Tibial artery (tissue), 4 donors: ENCODE results near the gene ZFYVE26.

Experiments used
- DNase-seq, 2 donors: peaks; one replicate each; pipeline ENCODE4 v3.0.0-alpha.2; 2019
- H3K27ac ChIP-seq, 2 donors: fragments of 200-600 bp; sonication (generic) in 1 of 2; 1 replicate in 1 of 2; 2 replicates in 1 of 2; pipeline ENCODE4 v1.5.1; 2018 to 2019; ENCODE audit warnings: mild to moderate bottlenecking in 1 of 2
- H3K27me3 ChIP-seq, 2 donors: fragments of 200-600 bp; sonication (generic) in 1 of 2; one replicate each; pipeline versions ENCODE4 v1.5.1 to v1.6.0; 2016 to 2019
- H3K36me3 ChIP-seq, 3 donors: fragments of 200-600 bp; sonication (generic) in 2 of 3; one replicate each; pipeline ENCODE4 v1.5.1; 2016 to 2019; ENCODE audit warnings: mild to moderate bottlenecking in 2 of 3
- H3K4me1 ChIP-seq, 4 donors: fragments of 200-600 bp; sonication (generic) in 2 of 4; 1 replicate in 3 of 4; 2 replicates in 1 of 4; pipeline ENCODE4 v1.5.1; 2016 to 2019
- H3K4me3 ChIP-seq, 2 donors: fragments of 200-600 bp; sonication (generic) in 1 of 2; 1 replicate in 1 of 2; 2 replicates in 1 of 2; pipeline ENCODE4 v1.5.1; 2018 to 2019; ENCODE audit warnings: mild to moderate bottlenecking in 2 of 2
- H3K9me3 ChIP-seq, 3 donors: fragments of 200-600 bp; sonication (generic) in 1 of 3; one replicate each; pipeline ENCODE4 v1.5.1; 2016 to 2019
- intact Hi-C: fragments of 100-400 bp; cut with DNase I; formaldehyde crosslinking; loops from one replicate; pipeline ENCODE4 v1.15.0; 2023; ENCODE audit warnings: low total_unique reads
- TF ChIP-seq, protein P1 (sequence below), 2 experiments: fragments of 200-600 bp in 1 of 2; fragments of 450-650 bp in 1 of 2; IDR thresholded peaks; one replicate each; pipeline ENCODE4 v1.5.1; 2017 to 2019; ENCODE audit warnings: antibody characterized with exemption in 2 of 2, mild to moderate bottlenecking in 1 of 2, moderate library complexity in 1 of 2

The ZFYVE26 gene

DNA sequence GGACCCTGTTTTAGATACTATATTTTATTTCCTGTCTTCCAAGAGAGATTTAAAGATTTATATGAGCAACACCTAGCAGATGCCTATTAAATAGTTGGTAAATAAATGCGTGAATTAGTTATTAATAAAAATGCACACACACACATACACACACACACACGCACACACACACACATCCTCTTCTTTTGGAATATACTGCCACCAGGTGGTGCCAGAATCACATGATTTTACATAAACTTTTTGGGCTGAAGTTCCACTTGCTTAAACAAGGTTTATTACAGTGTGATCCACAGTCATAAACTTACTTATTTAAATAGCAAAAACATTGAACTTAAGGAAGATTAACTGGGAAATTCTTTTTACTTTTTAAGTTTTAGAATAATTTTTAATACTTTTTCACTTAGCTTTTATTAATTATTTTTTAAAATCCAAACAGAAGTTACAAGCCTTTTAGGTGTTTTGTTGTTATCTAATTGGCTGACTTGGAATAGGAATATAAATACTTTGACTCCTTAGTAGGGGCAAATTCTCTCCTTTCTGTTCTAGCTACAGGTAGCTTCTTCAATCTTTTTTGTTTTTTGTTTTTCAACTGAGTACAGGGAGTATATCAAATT, 20.7 kb upstream of the ZFYVE26 start:
- TF ChIP-seq, protein P1, sequence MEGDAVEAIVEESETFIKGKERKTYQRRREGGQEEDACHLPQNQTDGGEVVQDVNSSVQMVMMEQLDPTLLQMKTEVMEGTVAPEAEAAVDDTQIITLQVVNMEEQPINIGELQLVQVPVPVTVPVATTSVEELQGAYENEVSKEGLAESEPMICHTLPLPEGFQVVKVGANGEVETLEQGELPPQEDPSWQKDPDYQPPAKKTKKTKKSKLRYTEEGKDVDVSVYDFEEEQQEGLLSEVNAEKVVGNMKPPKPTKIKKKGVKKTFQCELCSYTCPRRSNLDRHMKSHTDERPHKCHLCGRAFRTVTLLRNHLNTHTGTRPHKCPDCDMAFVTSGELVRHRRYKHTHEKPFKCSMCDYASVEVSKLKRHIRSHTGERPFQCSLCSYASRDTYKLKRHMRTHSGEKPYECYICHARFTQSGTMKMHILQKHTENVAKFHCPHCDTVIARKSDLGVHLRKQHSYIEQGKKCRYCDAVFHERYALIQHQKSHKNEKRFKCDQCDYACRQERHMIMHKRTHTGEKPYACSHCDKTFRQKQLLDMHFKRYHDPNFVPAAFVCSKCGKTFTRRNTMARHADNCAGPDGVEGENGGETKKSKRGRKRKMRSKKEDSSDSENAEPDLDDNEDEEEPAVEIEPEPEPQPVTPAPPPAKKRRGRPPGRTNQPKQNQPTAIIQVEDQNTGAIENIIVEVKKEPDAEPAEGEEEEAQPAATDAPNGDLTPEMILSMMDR (IDR thresholded peaks at IDR 0.05): peak; percentile 31 to 64
- Histone ChIP-seq H3K27ac (no peak overlapping the region), H3K27me3 (no peaks in the 10 kb centered on the region), H3K4me1 (no peaks in the 10 kb centered on the region), H3K9me3 (no peaks in the 10 kb centered on the region), H3K36me3 (peaks cover 0 to 13% (median 0%) of the 10 kb centered on the region in 3 donors), H3K4me3 (no peak overlapping the region)
- intact Hi-C loops: no loop called here
- peak in 1 of 2 donors; percentile 33 for DNase-seq

DNA sequence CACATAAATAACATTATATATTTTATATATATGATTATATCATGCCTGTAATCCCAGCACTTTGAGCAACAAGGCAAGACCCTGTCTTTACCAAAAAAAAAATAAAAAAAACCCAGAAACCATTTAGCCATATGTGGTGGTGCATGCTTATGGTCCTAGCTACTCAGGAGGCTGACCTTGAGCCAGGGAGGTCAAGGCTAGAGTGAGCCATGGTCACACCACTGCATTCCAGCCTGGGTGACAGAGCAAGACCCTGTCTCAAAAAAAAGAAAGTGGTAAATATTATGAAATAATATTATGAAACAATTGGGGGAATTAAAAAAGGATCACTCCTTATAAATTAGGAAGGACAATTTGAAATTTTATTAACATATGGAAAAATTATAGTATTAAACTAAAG, 19.2 kb upstream of the ZFYVE26 start:
- Histone ChIP-seq H3K4me1 (no peaks in the 10 kb centered on the region), H3K9me3 (no peaks in the 10 kb centered on the region), H3K27ac (no peak overlapping the region), H3K36me3 (peaks cover 0 to 13% (median 0%) of the 10 kb centered on the region in 3 donors), H3K4me3 (no peak overlapping the region), H3K27me3 (no peaks in the 10 kb centered on the region)
- intact Hi-C loops: no loop called here
- TF ChIP-seq, protein P1 (IDR thresholded peaks at IDR 0.05): no peak
- no peak for DNase-seq

GRCh38 chr14:67833403-67833802, 17.0 kb upstream of the ZFYVE26 start:
- no peak overlapping the region for H3K4me3 ChIP-seq
- peaks cover 0 to 13% (median 0%) of the 10 kb centered on the region in 3 donors for H3K36me3 ChIP-seq
- intact Hi-C loops: no loop called here
- H3K27ac ChIP-seq: no peak overlapping the region
- H3K27me3 ChIP-seq: no peaks in the 10 kb centered on the region
- TF ChIP-seq, protein P1 (IDR thresholded peaks at IDR 0.05): no peak
- no peaks in the 10 kb centered on the region for H3K9me3 ChIP-seq
- DNase-seq: no peak
- no peaks in the 10 kb centered on the region for H3K4me1 ChIP-seq

GRCh38 chr14:67831113-67831512, 14.7 kb upstream of the ZFYVE26 start:
- Histone ChIP-seq H3K4me3 (no peak overlapping the region), H3K4me1 (no peaks in the 10 kb centered on the region), H3K36me3 (peaks cover 0 to 27% (median 0%) of the 10 kb centered on the region in 3 donors), H3K27me3 (no peaks in the 10 kb centered on the region), H3K27ac (no peak overlapping the region), H3K9me3 (no peaks in the 10 kb centered on the region)
- no peak for DNase-seq
- intact Hi-C loops: no loop called here
- TF ChIP-seq, protein P1 (IDR thresholded peaks at IDR 0.05): no peak

- TF ChIP-seq, protein P1 (IDR thresholded peaks at IDR 0.05): no peak
- H3K9me3 ChIP-seq: no peaks in the 10 kb centered on the region
- no peak for DNase-seq
- intact Hi-C loops: no loop called here
- peaks cover 6 to 10% (median 6%) of the 10 kb centered on the region in 3 donors for H3K36me3 ChIP-seq
- peaks cover 0 to 19% (median 8%) of the 10 kb centered on the region in 4 donors for H3K4me1 ChIP-seq
- H3K27me3 ChIP-seq: no peaks in the 10 kb centered on the region
- H3K4me3 ChIP-seq: no peak overlapping the region
- no peak overlapping the region for H3K27ac ChIP-seq
These were observed 4.7 kb upstream of the ZFYVE26 start for GRCh38 chr14:67821121-67821520.
